Stimulated activated CD8-positive, alpha-beta memory T cell treated with anti-CD3 and anti-CD28 coated beads, Interleukin-12 subunit alpha, Interleukin-12 subunit beta, amount 100 ng/mL, for 24 hours (primary cell): ENCODE measurements around the gene DIAPH2.
A peak's percentile ranks its signal among the peaks of the same experiment; 100 is the strongest.
"Not testable (repeated sequence)": the region's sequence is repeated elsewhere in the genome, so short reads cannot be mapped to it uniquely, and the experiment has no call there.

Experiments
- DNase-seq: peaks from one replicate; pipeline ENCODE4 v3.0.0-alpha.2; 2020; ENCODE audit errors: extremely low read depth

DIAPH2 gene

DNA sequence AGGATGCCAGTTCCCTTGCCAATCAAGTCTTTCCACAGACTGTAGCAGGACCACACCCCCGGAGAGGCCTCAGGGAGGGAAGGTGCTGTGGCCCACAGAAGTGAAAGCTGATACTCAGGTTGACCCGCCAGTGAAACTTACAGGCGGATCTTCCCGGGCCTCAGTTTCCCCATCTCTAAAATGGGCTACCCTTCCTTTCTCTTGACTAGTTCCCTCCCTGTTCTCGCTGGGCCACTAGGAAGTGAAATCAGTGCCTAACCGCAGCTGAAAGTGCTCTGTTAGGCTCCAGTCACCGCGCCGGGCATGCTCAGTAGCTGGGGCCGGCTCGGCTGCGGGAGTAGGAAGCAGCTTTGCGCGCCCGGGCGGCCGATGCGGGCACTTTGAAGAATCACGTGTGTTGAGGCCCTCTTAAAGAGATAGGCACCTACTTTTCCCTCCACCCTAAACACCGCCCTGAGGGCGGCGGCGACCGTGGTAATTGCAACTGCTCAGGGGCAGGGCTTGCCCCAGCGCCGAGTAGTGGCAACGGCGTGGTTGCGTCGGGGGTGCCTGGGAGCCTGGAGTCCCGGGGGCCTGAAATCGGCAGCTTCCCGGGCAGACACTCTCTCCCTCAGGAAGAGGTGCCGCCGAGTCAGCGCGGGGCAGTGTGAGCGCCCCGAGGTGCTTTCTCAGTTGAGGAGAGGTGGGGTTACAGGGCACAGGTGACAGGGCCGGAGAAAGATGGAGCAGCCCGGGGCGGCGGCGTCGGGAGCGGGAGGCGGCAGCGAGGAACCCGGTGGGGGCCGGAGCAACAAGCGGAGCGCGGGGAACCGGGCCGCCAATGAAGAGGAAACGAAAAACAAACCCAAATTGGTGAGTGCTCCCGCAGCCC is at the start of gene DIAPH2:
Gene DIAPH2, plus strand, starts transcription at position 504 of the 871 bp plus-strand sequence.
- peak; percentile 20 for DNase-seq

GRCh38 chrX:96650023-96650422 is 34.6 kb upstream of the DIAPH2 start:
- no peak for DNase-seq

DNA sequence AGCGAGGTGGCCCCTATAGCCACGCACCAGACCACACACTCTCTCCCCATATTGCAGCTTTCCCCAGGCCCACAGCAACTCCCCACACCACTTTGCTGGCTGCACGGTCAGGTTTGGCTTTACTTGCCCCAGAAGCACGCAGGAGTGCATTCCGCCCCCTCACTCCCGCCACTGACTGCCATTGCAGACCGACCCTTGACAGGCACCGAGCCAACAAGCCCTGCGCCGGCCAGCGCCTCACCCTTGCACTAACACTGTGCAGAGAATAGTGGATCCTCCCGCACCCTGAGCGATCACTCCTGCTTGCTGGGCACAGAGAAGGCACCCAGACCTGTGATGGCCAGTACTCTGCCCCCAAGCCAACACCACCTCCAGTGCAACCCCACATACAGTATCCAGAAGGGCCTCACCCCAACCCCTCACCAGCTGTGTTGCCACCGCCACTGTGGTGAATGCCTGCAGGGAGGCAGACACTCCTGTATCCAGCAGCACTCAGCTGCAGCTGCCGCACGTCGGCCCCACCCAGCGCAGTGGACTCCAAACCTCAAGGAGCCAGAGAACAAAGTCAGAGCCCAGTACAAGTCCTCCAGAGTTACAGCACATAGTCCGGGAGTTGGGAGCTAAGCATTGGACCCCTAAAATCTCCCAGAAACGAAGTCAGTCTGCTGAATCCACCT is 28.6 kb upstream of the DIAPH2 start:
- DNase-seq, result no peak

- no peak for DNase-seq
Observed at GRCh38 chrX:96682516-96682915, 2.1 kb upstream of the DIAPH2 start.

DNA sequence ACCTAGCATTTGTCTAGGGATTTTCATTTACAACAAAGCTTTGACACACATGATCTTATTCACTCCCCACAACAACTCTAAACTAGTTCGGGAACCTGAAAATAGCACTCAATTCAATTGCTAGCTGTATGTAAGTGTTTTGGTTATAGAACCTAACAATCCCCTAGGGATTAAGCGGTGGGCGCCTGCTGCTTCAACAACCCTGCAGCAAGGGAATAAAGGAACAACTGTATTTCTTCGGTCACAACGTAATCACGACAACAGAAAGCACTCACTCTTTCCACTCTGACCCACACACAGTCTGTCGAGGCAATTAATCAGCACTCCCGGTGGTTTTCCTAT is 674 bp upstream of the DIAPH2 start:
- DNase-seq, result no peak

DNA sequence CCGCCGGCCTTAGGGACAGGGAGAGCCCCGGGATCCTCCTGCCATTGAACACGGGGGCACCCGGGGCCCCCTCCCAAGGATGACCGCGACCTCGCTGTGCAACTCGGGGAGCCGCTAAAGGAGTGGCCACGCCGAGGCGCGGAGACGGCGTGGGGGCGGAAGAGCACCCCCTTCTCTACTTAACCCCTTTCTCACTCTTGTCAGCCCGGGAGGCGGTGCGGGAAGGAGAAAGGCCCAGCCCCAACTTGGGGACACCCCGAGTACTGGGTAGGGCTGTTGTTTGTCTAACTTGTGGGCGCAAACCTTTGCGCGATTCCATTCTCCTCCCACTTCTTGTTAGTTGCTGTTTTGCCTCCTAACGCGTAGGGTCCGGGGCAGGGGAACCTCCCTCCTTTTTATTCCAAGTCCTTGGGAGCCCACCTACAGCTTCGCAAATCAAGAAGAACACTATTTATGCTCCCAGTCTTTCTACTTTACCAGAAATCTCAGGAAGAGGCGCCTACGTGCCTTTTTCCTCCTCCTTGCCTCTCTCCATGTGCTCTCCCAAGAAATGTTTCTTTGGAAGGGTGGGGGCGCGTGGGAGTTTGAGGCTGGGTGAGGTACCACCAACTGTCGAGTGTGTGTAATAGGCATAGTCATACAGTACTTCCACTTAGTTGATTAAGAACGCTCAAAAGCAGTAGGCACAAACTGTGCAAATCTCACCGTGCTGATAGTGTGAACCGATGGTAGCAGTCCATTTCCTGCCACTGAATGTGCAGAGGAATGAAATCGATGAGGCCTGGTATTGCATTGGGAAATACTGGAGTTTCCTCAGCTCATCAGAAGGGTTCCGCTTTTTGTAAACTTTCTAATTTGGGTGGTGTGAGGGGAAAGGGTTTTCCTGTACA is 813 bp downstream of the DIAPH2 start:
- DNase-seq, result no peak

DNA sequence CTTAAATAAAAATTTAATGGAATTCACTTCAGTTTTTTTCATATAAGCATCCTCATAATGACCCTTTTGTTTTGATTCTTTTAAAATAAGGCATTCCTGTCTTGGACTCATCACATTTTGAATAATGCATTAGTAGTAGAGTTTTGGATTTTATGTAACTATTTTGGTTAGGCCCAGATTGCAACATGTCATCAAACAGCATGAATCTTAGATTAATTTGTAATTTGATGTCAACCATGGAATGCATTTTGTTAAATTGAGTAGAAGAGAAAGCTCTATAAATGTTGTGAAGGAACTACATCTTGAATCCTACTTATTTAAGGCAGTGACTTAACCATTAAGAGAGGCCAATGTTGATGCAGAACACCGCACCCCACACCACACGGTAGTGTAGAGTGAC is 3.1 kb downstream of the DIAPH2 start:
- DNase-seq, result no peak

GRCh38 chrX:96688789-96689188 is 4.1 kb downstream of the DIAPH2 start:
- DNase-seq, result no peak

- DNase-seq, result no peak
Observed at GRCh38 chrX:96689991-96690390, 5.3 kb downstream of the DIAPH2 start.

- no peak for DNase-seq
Observed at GRCh38 chrX:96692454-96692853, 7.8 kb downstream of the DIAPH2 start.

DNA sequence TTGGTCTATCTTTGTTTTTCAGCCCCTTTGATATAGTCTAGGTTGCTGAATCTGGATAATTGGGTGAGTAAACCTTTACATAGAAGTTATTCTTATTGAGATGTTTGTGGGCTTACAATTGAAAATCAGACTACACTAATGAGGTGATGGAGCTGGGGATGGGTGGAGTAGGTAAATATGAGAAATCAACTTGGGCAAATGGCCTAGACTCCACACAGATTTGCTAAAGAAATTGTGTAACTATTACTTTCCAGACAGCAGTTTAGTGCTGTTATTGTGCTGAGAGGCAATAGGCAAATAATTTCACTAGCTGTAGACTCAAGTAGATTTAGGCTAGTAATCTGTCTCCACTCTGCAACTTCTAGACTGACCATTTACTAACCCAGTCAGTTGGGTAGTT is 8.2 kb downstream of the DIAPH2 start:
- DNase-seq, result no peak

DNA sequence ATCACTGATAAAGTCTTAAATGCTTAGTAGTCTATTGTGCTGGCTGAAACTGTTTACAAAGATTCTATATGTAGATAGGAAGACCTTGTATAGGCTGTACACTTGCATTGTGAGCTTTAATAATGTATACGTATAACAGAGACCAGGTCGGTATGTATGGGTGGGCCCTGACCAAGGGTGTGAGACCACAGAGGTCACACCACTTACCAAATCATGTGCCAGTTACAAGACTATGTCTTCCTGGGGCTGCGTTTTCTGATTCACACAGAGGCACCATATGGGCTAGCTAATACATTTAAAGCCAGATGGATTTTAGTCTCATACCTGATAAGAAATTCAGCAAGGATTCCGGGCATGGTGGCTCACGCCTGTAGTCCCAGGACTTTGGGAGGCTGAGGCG is 8.8 kb downstream of the DIAPH2 start:
- DNase-seq, result no peak

DNA sequence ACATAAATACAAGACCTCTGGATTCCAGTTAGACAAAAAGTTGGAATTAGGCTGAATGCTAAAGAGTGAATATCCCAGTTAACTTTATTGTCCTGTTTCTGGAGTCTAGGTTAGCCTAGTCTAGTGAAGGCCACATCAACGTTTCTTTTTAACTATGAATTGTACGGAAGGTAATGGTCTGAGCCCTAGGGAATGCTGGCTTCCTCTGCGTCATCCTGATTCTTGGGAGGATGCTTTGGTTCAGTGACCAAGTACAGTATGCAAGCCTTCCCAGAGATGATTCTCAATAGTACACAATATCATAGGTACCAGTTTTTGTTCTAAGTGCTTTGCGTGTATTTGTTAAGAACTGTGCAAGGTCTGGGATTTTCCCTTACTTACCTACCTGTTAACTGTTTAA is 11.8 kb downstream of the DIAPH2 start:
- no peak for DNase-seq

DNA sequence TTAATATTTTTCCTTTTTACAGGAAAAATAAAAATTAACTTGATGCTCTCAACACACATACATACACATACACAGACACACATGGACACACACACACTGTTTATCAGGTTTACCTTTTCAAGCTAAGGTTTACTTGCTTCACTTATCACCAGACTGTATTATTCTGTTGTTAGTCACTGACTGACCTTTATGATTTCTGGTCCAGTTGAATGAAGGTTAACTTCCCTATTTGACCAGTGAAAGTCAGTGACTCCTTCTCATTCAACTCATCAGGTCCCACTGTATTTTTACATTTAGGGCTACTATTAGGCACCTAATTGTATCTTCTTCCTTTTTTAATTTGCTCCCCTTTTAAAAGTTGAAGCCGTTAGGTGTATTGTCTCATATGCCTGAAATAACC is 16.0 kb downstream of the DIAPH2 start:
- DNase-seq, result no peak

DNA sequence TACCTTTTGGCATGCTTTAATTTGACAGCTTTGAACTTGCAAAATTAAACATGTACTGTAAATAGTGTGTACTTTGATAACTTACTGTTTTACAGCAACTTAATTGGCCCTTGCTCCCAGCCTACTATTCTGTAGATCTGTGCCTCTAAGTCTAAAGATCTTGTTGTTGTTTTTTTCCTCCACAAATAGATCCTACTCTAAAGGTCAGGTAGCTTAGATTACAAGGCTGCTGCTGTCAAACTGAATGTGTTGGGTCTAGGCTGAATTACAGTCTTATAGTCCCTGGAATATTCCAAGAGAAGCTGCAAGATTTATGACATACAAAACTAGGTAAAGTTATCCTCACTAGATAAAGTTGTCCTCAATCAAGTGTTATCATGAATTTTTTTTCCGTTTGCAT is 18.7 kb downstream of the DIAPH2 start:
- DNase-seq, result no peak

GRCh38 chrX:96703816-96704215 is 19.2 kb downstream of the DIAPH2 start:
- DNase-seq, result no peak

GRCh38 chrX:96704629-96705028 is 20.0 kb downstream of the DIAPH2 start:
- no peak for DNase-seq

GRCh38 chrX:96705905-96706304 is 21.3 kb downstream of the DIAPH2 start:
- no peak for DNase-seq

- no peak for DNase-seq
Observed at GRCh38 chrX:96707804-96708203, 23.2 kb downstream of the DIAPH2 start.

DNA sequence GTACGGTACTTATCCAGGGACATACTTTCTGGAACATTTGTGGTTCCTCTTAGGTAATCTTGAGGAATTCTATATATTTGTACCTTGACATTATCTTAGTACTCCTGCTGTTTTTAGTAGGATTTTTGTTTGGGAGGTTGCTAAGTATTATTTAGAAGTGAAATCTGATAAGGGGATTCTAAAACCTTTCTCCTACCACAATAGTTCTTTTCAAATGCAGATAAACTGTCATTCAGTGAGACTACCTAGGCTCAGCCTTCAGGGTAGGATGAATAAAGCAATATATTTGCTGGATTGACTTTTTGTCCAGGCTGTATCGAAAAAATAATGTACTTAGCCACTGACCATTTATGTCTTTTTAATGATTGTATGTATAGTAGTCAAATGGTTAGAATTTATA is 25.4 kb downstream of the DIAPH2 start:
- no peak for DNase-seq

DNA sequence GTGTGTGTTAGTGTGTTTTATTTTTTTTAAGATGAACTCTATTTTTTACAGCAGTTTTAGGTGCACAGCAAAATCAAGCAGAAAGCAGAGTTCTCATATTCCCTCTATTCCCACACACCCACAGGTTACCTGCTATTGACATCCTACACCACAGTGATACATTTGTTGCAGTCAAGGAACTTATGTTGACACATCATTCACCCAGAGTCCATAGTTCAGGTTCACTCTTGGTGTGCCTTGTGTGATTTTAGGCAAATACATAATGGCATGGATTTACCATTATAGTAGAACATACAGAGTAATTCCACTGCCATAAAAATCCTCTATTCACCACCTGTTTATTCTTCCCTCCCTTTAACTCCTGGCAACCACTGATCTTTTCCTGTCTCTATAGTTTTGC is 28.7 kb downstream of the DIAPH2 start:
- no peak for DNase-seq

DNA sequence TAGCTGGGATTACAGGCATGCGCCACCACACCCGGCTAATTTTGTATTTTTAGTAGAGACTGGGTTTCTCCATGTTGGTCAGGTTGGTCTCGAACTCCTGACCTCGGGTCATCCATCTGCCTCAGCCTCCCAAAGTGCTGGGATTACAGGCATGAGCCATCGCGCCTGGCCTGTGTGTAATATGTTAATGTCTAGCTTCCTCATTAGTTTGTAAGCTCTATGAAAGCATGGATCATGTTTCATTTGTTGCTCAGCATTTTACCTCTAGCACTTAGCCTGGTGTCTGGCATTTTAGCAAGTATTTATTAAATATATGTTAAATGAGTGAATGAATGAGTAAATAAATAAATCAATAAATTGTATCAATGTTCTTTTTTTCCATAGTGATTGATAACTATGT is 29.8 kb downstream of the DIAPH2 start:
- not testable (repeated sequence) for DNase-seq
